Left ventricle myocardium inferior (tissue), 1 donor: Measurements from ENCODE around the gene FOLR1. TPM values are rescaled to one million over a fixed set of nuclear protein-coding genes. Genes with fewer than 3 reads are reported as not detected.
"Not testable (repeated sequence)": the region's sequence is repeated elsewhere in the genome, so short reads cannot be mapped to it uniquely, and the experiment has no call there.

Experiments used
- DNase-seq: peaks from one replicate; pipeline ENCODE4 v3.0.0-alpha.2; 2020
- H3K27ac ChIP-seq: fragments of 200-600 bp; replicated peaks from 2 replicates; pipeline ENCODE4 v1.8.0; 2021
- H3K27me3 ChIP-seq: fragments of 200-600 bp; 2 replicates; pipeline ENCODE4 v1.8.0; 2021; ENCODE audit warnings: low read depth
- H3K36me3 ChIP-seq: fragments of 200-600 bp; 2 replicates; pipeline ENCODE4 v1.8.0; 2021
- H3K4me1 ChIP-seq: fragments of 200-600 bp; 2 replicates; pipeline ENCODE4 v1.8.0; 2021
- H3K4me3 ChIP-seq: fragments of 200-600 bp; 2 replicates; pipeline ENCODE4 v1.8.0; 2021; ENCODE audit warnings: mild to moderate bottlenecking, moderate library complexity
- H3K9me3 ChIP-seq: fragments of 200-600 bp; replicated peaks from 2 replicates; pipeline ENCODE4 v1.8.0; 2021
- CTCF ChIP-seq: fragments of 200-600 bp; IDR thresholded peaks from 2 replicates; pipeline ENCODE4 v1.8.0; 2021; ENCODE audit warnings: antibody characterized with exemption, mild to moderate bottlenecking, borderline replicate concordance
- intact Hi-C: fragments of 100-400 bp; cut with micrococcal nuclease; formaldehyde crosslinking; loops from one replicate; pipeline ENCODE4 v1.11.0; 2022
- total RNA-seq: library from RNA; stranded (reverse); fragmentation: NEBNext Ultra II Directional; extraction: Animal tissue kit (Norgen Biotek cat#: 25700); gene quantifications from one replicate; pipeline ENCODE4 v1.2.1, GENCODE V29; 2021
- donor health status: DM: no; HTN: yes; CAD: no; lungs with severe emphysema.

The FOLR1 gene
- total RNA-seq, 1 donor from 2014 or later: 0.49 TPM

GRCh38 chr11:72203163-72203562 is 11.2 kb downstream of the FOLR1 start:
- Histone ChIP-seq H3K36me3 (no peaks in the 10 kb centered on the region), H3K4me1 (peaks cover 9% of the 10 kb centered on the region), H3K27ac (no peak overlapping the region), H3K4me3 (no peak overlapping the region), H3K9me3 (no peaks in the 10 kb centered on the region), H3K27me3 (no peaks in the 10 kb centered on the region)
- no peak for TF ChIP-seq CTCF
- no peak for DNase-seq
- intact Hi-C loops: no loop called here

GRCh38 chr11:72204886-72205285 is 12.9 kb downstream of the FOLR1 start:
- no peak overlapping the region for H3K27ac ChIP-seq
- H3K9me3 ChIP-seq: peaks cover 15% of the 10 kb centered on the region
- no peak overlapping the region for H3K4me3 ChIP-seq
- H3K4me1 ChIP-seq: peaks cover 9% of the 10 kb centered on the region
- no peak for DNase-seq
- no peaks in the 10 kb centered on the region for H3K27me3 ChIP-seq
- H3K36me3 ChIP-seq: no peaks in the 10 kb centered on the region
- intact Hi-C loops: no loop called here
- TF ChIP-seq CTCF: no peak

GRCh38 chr11:72206794-72207193 is 14.9 kb downstream of the FOLR1 start:
- H3K4me3 ChIP-seq, H3K4me1 ChIP-seq, H3K27me3 ChIP-seq, DNase-seq, H3K36me3 ChIP-seq, intact Hi-C loops, H3K27ac ChIP-seq: not testable (repeated sequence)
- H3K9me3 ChIP-seq: peaks cover 20% of the 10 kb centered on the region

- no peak for DNase-seq
- intact Hi-C loops: no loop called here
- TF ChIP-seq CTCF: no peak
- H3K27ac ChIP-seq: no peak overlapping the region
- H3K4me3 ChIP-seq: no peak overlapping the region
- no peaks in the 10 kb centered on the region for H3K36me3 ChIP-seq
- peaks cover 9% of the 10 kb centered on the region for H3K4me1 ChIP-seq
- peaks cover 20% of the 10 kb centered on the region for H3K9me3 ChIP-seq
- peaks cover 5% of the 10 kb centered on the region for H3K27me3 ChIP-seq
These were observed 16.3 kb downstream of the FOLR1 start for GRCh38 chr11:72208281-72208680.

GRCh38 chr11:72209101-72209500 is 17.2 kb downstream of the FOLR1 start:
- H3K4me1 ChIP-seq: peaks cover 9% of the 10 kb centered on the region
- intact Hi-C loops: no loop called here
- no peak overlapping the region for H3K27ac ChIP-seq
- H3K9me3 ChIP-seq: peaks cover 20% of the 10 kb centered on the region
- no peak overlapping the region for H3K4me3 ChIP-seq
- no peaks in the 10 kb centered on the region for H3K36me3 ChIP-seq
- DNase-seq: no peak
- no peak for TF ChIP-seq CTCF
- peaks cover 10% of the 10 kb centered on the region for H3K27me3 ChIP-seq

GRCh38 chr11:72216638-72217037 is 24.7 kb downstream of the FOLR1 start, which contains the start of gene FOLR2:
Gene FOLR2, plus strand, starts transcription at chr11:72216794. Its CDS starts 1,791 bp downstream, at chr11:72218585.
- H3K27ac ChIP-seq: peak within 1 kb of the TSS; percentile 28
- TF ChIP-seq CTCF: no peak
- DNase-seq: no peak
- intact Hi-C loops: no loop called here
- H3K9me3 ChIP-seq: no peaks in the 10 kb centered on the region
- H3K27me3 ChIP-seq: peaks cover 28% of the 10 kb centered on the region
- H3K36me3 ChIP-seq: no peaks in the 10 kb centered on the region
- H3K4me1 ChIP-seq: no peaks in the 10 kb centered on the region
- H3K4me3 ChIP-seq: peak within 1 kb of the TSS; percentile 30
